IPS-NIHi7 (cell line): ENCODE measurements around the gene TTLL11.
A peak's percentile ranks its signal among the peaks of the same experiment; 100 is the strongest.
"Not testable (repeated sequence)": the region's sequence is repeated elsewhere in the genome, so short reads cannot be mapped to it uniquely, and the experiment has no call there.

Experiments
- DNase-seq: peaks from one replicate; pipeline ENCODE4 v3.0.0; 2012; ENCODE audit warnings: mixed read lengths; ENCODE audit errors: extremely low spot score

Gene TTLL11

GRCh38 chr9:122125158-122125508 is 32.0 kb upstream of the TTLL11 start:
- peak; percentile 85 for DNase-seq

GRCh38 chr9:122124528-122124927 is 31.4 kb upstream of the TTLL11 start:
- no peak for DNase-seq

- no peak for DNase-seq
Measured at GRCh38 chr9:122124048-122124447, 30.9 kb upstream of the TTLL11 start.

- DNase-seq = peak; percentile 85
Measured at GRCh38 chr9:122122903-122123632, 30.0 kb upstream of the TTLL11 start.

GRCh38 chr9:122122468-122122867 is 29.4 kb upstream of the TTLL11 start:
- no peak for DNase-seq

GRCh38 chr9:122121931-122122330 is 28.8 kb upstream of the TTLL11 start:
- DNase-seq = no peak

- DNase-seq = no peak
Measured at GRCh38 chr9:122121391-122121790, 28.3 kb upstream of the TTLL11 start.

GRCh38 chr9:122120316-122121071 is 27.4 kb upstream of the TTLL11 start:
- no peak for DNase-seq

GRCh38 chr9:122119721-122120120 is 26.6 kb upstream of the TTLL11 start:
- DNase-seq = no peak

- DNase-seq = no peak
Measured at GRCh38 chr9:122119166-122119521, 26.0 kb upstream of the TTLL11 start.

GRCh38 chr9:122118343-122119165 is 25.4 kb upstream of the TTLL11 start:
- no peak for DNase-seq

GRCh38 chr9:122117241-122117640 is 24.1 kb upstream of the TTLL11 start:
- not testable (repeated sequence) for DNase-seq

GRCh38 chr9:122116448-122117173 is 23.5 kb upstream of the TTLL11 start:
- no peak for DNase-seq

GRCh38 chr9:122116040-122116439 is 22.9 kb upstream of the TTLL11 start:
- DNase-seq = peak; percentile 67

- DNase-seq = no peak
Measured at GRCh38 chr9:122115176-122116035, 22.3 kb upstream of the TTLL11 start.

- no peak for DNase-seq
Measured at GRCh38 chr9:122113574-122113973, 20.5 kb upstream of the TTLL11 start.

- DNase-seq = no peak
Measured at GRCh38 chr9:122112238-122112637, 19.1 kb upstream of the TTLL11 start.

- no peak for DNase-seq
Measured at GRCh38 chr9:122111413-122112085, 18.4 kb upstream of the TTLL11 start.

- DNase-seq = no peak
Measured at GRCh38 chr9:122110100-122110833, 17.2 kb upstream of the TTLL11 start.
